Skeletal muscle cell (primary cell): ENCODE measurements around the gene ZNF320.
A peak's percentile ranks its signal among the peaks of the same experiment; 100 is the strongest.
"Not testable (repeated sequence)": the region's sequence is repeated elsewhere in the genome, so short reads cannot be mapped to it uniquely, and the experiment has no call there.

ENCODE experiments used
- DNase-seq: peaks from one replicate; pipeline ENCODE4 v3.0.0-alpha.2; 2010; ENCODE audit warnings: low read depth
- H3K4me3 ChIP-seq: 2 replicates; pipeline ENCODE4 v1.5.1; 2011; ENCODE audit warnings: low read depth, mild to moderate bottlenecking, control low read depth, low read length, moderate library complexity

Gene ZNF320

GRCh38 chr19:52897138-52897935 lies at the start of gene ZNF320:
TSS of gene ZNF320 (minus strand) at chr19:52897635. CDS start at chr19:52890255, 7,380 bp downstream.
- peak within 1 kb of the TSS; percentile 89 for H3K4me3 ChIP-seq
- DNase-seq: peak; percentile 73

GRCh38 chr19:52946322-52947310 lies 49.2 kb upstream of the ZNF320 start:
- no peak for DNase-seq
- no peak overlapping the region for H3K4me3 ChIP-seq

- no peak overlapping the region for H3K4me3 ChIP-seq
- no peak for DNase-seq
Measured at GRCh38 chr19:52945652-52946321, 48.4 kb upstream of the ZNF320 start.

GRCh38 chr19:52944703-52945493 lies 47.5 kb upstream of the ZNF320 start:
- DNase-seq, H3K4me3 ChIP-seq: not testable (repeated sequence)

- H3K4me3 ChIP-seq: no peak overlapping the region
- no peak for DNase-seq
Measured at GRCh38 chr19:52943884-52944643, 46.6 kb upstream of the ZNF320 start.

- no peak for DNase-seq
- H3K4me3 ChIP-seq: peak overlapping the region; percentile 85
Measured at GRCh38 chr19:52943134-52943883, 45.9 kb upstream of the ZNF320 start.

- no peak for DNase-seq
Measured at GRCh38 chr19:52942386-52943133, 45.1 kb upstream of the ZNF320 start.

GRCh38 chr19:52941941-52942385 lies 44.5 kb upstream of the ZNF320 start:
- DNase-seq: no peak
- H3K4me3 ChIP-seq: peak overlapping the region; percentile 85

More at GRCh38 chr19:52942386-52943133, 45.1 kb upstream of the ZNF320 start:
- H3K4me3 ChIP-seq: peak overlapping the region; percentile 85

GRCh38 chr19:52941523-52941922 lies 44.1 kb upstream of the ZNF320 start:
- H3K4me3 ChIP-seq: peak overlapping the region; percentile 85
- DNase-seq: not testable (repeated sequence)

GRCh38 chr19:52940905-52941304 lies 43.5 kb upstream of the ZNF320 start:
- DNase-seq, H3K4me3 ChIP-seq: not testable (repeated sequence)

- no peak overlapping the region for H3K4me3 ChIP-seq
- no peak for DNase-seq
Measured at GRCh38 chr19:52938761-52939160, 41.3 kb upstream of the ZNF320 start.

GRCh38 chr19:52936954-52937325 lies 39.5 kb upstream of the ZNF320 start:
- no peak overlapping the region for H3K4me3 ChIP-seq
- DNase-seq: no peak

GRCh38 chr19:52936151-52936953 lies 38.9 kb upstream of the ZNF320 start:
- no peak overlapping the region for H3K4me3 ChIP-seq
- DNase-seq: no peak

- no peak overlapping the region for H3K4me3 ChIP-seq
- no peak for DNase-seq
Measured at GRCh38 chr19:52935434-52935833, 38.0 kb upstream of the ZNF320 start.

GRCh38 chr19:52924641-52925040 lies 27.2 kb upstream of the ZNF320 start:
- H3K4me3 ChIP-seq, DNase-seq: not testable (repeated sequence)
